ENCODE data around the gene CSNK1G2.
A peak's percentile ranks its signal among the peaks of the same experiment; 100 is the strongest.
"Not testable (repeated sequence)": the region's sequence is repeated elsewhere in the genome, so short reads cannot be mapped to it uniquely, and the experiment has no call there.

The CSNK1G2 gene

GRCh38 chr19:1988464-1988863 lies 47.5 kb downstream of the CSNK1G2 start:
- DNase-seq (ENCODE audit: low read depth), result not testable (repeated sequence)

GRCh38 chr19:1989513-1990229 lies 48.7 kb downstream of the CSNK1G2 start:
- no peak for DNase-seq (ENCODE audit: low read depth)

DNA sequence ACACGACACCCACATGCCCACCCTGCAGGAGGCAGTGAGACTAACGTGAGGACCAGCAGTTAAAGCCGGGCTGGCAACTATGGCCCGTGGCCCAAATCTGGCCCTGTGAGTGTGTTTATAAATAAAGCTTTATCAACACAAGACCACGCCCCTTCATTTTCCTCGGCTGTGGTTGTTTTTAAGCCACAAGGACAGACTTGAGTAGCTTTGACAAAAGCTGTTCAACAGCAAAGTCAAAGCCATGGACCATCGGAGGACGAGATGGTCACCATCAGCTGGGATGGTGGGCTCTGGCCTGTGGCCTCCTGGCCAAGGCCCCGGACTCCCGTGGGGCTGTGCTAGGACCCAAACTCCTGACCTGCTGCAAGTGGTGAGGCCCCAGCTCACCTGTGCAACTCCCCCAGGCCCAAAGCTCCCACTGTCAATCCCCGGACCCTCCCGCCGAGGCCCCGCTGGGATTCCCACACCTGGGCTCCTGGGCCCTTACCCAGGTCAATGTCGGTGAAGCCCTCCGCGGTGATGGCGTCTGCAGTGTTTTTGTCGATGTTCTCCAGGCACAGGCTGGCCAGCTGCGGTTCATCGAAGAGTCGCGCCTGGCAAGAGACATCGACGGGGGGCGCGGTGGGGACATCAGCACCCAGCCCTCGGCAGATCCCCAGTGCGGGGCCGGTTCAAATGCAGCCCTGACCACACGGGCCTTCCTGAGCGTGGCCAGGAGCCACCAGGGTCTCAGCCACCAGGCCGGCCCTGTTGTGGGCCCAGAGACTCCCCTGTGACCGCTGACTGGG lies 49.5 kb downstream of the CSNK1G2 start:
- no peak for DNase-seq (ENCODE audit: low read depth)

DNA sequence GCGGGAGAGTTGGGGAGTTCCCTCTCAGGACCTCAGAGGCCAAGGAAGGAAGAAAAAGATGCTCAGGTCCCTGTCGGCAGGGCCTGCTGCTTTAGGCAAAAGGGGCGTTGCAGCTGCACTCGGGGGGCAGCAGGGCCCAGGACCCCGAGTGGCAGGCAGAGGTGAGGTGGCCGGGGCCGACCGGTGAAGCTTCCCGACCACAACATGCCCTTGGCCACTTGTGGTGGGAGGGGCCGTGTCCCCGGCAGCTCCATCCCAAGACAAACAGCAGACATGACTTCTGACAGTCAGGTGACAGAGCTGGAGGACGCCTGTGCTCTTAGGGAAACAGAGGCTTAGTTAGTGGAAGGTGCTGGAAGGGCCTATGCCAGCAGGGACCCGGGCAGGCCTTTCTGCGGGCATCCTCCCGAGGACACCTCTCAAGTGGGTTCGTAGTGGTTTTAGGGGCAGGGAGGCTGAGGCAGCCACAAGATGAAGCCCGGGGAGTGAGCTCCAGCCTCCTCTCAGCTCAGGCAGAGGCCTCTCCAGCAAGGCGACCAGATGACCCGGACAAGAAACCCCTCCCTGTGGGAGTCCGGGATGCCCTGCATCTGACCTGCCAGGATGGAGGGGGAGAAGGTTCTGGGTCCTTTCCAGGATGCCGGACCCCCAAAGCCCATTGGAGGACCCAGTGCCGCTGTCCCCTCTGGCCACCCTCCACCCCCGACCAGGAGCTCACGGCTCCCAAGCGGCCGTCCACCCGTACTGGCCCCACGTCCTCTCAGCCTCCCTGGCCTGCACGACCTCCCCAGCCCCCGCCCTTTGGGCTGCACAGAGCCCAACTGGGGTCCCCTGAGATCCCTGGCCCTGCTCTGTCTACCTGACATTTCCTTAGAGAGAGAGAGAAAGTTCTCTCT lies 50.3 kb downstream of the CSNK1G2 start:
- DNase-seq (ENCODE audit: low read depth), result no peak

GRCh38 chr19:1992759-1993260 lies 51.8 kb downstream of the CSNK1G2 start:
- DNase-seq (ENCODE audit: low read depth), result no peak

- DNase-seq (ENCODE audit: low read depth), result no peak
Observed at GRCh38 chr19:1997353-1998233, 56.6 kb downstream of the CSNK1G2 start.

- no peak for DNase-seq (ENCODE audit: low read depth)
Observed at GRCh38 chr19:1998712-1999708, 58.0 kb downstream of the CSNK1G2 start.

GRCh38 chr19:1999856-2000515 lies 59.0 kb downstream of the CSNK1G2 start:
- no peak for DNase-seq (ENCODE audit: low read depth)

GRCh38 chr19:2003874-2004273 lies 62.9 kb downstream of the CSNK1G2 start:
- no peak for DNase-seq (ENCODE audit: low read depth)

GRCh38 chr19:2010135-2010668 lies 69.2 kb downstream of the CSNK1G2 start:
- no peak for DNase-seq (ENCODE audit: low read depth)

GRCh38 chr19:2011169-2011568 lies 70.2 kb downstream of the CSNK1G2 start:
- DNase-seq (ENCODE audit: low read depth), result no peak

DNA sequence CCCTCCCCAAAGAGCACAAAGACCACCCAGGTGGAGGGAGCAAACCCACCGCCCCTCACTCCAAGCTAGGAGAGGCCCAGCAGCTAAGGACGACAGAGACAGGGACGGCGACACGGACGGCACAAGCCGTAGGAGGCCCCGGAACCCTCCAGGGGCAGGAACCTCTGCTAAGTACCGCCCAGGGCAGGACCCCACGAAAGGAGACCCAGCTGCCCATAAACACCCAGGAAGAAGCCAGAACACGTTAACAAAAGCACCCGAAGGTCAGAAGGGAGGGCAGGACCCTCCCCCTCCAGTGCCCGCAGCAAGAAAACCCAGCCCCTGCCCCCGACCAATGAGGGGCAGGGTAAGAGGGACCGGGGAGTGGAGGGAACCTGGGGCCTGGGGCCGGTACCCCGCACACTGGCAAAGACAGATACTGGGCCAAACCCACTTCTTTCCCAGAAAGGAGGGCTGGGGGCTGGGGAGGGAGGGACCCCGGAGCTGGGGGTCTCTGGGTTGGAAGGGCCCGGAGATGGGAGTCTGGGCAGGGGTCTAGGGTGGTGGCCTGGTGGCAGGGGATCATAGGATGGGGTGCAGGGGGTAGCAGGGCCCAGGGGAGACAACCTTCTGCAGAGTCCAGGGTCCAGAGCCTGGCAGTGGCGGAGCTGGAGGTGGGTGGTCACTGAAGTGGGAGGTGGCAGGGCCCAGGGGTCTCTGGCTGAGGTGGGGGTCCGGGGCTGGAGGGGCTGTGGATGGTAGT lies 72.1 kb downstream of the CSNK1G2 start:
- no peak for DNase-seq (ENCODE audit: low read depth)

DNA sequence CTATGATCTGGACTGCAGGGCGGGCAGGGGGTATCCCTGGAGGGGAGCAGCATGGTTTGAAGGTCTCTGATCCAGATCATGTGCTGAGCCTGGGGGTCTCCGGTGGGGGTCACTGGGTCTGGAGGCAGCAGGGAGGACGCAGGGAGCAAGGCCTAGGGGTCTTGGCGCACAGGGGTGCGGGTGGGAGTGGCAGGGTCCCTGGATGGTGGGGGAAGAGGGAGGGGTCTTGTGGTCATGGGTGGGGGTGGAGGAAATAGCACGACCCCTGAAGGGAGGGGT lies 72.7 kb downstream of the CSNK1G2 start:
- DNase-seq (ENCODE audit: low read depth), result no peak

- DNase-seq (ENCODE audit: low read depth), result no peak
Observed at GRCh38 chr19:2014131-2014571, 73.2 kb downstream of the CSNK1G2 start.

GRCh38 chr19:2014731-2015607 lies 74.0 kb downstream of the CSNK1G2 start:
- no peak for DNase-seq (ENCODE audit: low read depth)

DNA sequence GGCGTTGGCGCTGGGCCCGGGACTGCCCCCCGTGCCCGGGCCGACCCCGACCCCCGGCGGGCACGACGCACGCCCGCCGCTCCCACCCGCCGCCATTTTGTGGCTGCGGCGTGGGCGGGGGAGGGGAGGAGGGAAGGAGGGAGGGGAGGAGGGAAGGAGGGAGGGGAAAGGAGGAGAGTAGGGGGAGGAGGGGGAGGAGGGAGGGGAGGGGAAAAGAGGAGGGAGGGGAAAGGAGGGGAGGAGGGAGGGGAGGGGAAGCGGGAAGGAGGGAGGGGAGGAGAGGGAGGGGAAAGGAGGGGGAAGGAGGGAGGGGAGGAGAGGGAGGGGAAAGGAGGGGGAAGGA lies 74.6 kb downstream of the CSNK1G2 start, which contains the start of gene BTBD2:
BTBD2 (minus strand) TSS at position 107 of the 343 bp plus-strand sequence; CDS start at position 96, 11 bp downstream.
- DNase-seq (ENCODE audit: low read depth), result peak; percentile 38

DNA sequence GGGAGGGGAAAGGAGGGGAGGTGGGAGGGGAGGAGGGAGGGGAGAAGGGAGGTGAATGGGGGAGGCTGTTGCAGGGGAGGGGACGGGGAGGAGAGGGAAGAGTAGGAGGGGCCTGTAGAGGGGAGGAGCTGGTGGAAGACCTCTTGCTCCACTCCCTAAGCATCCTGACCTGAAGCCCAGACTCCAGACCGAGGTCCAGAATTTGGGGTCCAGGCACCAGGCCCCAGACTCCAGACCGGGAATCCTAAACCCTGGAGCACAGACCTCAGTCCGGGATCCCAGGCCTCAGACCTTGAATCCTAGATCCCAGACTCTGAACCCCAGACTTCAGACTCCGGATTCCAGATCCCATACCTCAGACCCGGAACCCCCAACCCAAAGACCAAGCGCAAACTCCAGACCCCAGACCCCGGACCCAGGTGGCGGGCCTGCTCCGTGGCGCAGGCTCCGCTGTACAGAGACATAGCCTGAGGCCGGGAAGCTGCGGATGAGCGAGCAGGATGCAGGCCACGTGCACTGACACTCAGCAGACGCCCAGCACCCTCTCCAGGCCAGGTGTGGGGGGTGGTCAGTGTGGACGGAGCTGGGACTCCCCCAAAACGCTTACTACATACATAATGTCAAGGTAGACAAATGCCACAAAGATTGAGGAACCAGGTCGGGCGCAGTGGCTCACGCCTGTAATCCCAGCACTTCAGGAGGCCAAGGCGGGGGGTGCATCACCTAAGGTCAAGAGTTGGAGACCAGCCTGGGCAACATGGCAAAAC lies 75.3 kb downstream of the CSNK1G2 start:
- DNase-seq (ENCODE audit: low read depth), result peak; percentile 31
